Activated T-helper 1 cell treated with anti-CD3 and anti-CD28 coated beads, Interleukin-12 subunit alpha, Interleukin-12 subunit beta, Interleukin-2, Interleukin-4 antibody, amounts not matched to agents 30 ng/mL and 10 ng/mL and 1 ng/mL, durations not matched to agents 14 hours and 24 hours and 36 hours (primary cell): ENCODE measurements around the gene NUP210. TPM values are rescaled to one million over a fixed set of nuclear protein-coding genes. Genes with fewer than 3 reads are reported as not detected.

Source experiments
- DNase-seq: peaks from one replicate; pipeline ENCODE4 v3.0.0; 2021; ENCODE audit warnings: low spot score
- H3K27ac Mint-ChIP-seq: one replicate; pipeline ENCODE4 v1.8.0; 2021; ENCODE audit warnings: mild to moderate bottlenecking, mixed read lengths
- H3K27me3 Mint-ChIP-seq: one replicate; pipeline ENCODE4 v1.8.0; 2022; ENCODE audit warnings: mild to moderate bottlenecking, moderate library complexity, mixed read lengths; ENCODE audit not compliant: insufficient read depth
- H3K36me3 Mint-ChIP-seq: one replicate; pipeline ENCODE4 v1.8.0; 2021; ENCODE audit warnings: low read depth, mixed read lengths
- H3K4me1 Mint-ChIP-seq: one replicate; pipeline ENCODE4 v1.8.0; 2021; ENCODE audit warnings: low read depth, mixed read lengths
- H3K4me3 Mint-ChIP-seq: one replicate; pipeline ENCODE4 v1.8.0; 2021; ENCODE audit warnings: mild to moderate bottlenecking, moderate library complexity, mixed read lengths
- H3K9me3 Mint-ChIP-seq: one replicate; pipeline ENCODE4 v1.8.0; 2021; ENCODE audit warnings: mixed read lengths
- intact Hi-C: fragments of 100-400 bp; cut with micrococcal nuclease; formaldehyde crosslinking; loops from one replicate; pipeline ENCODE4 v1.15.1; 2024
- total RNA-seq: library from RNA; stranded (reverse); gene quantifications from 2 replicates; pipeline ENCODE4 v1.2.3, GENCODE V29; 2022

The NUP210 gene
- total RNA-seq, 1 donor from 2014 or later, result 152 TPM

GRCh38 chr3:13373975-13374586 lies 46.0 kb downstream of the NUP210 start:
- H3K27ac Mint-ChIP-seq, result no peak overlapping the region
- intact Hi-C loops, result no loop called here
- H3K36me3 Mint-ChIP-seq, result peaks cover 36% of the 10 kb centered on the region
- no peaks in the 10 kb centered on the region for H3K9me3 Mint-ChIP-seq
- no peak overlapping the region for H3K4me3 Mint-ChIP-seq
- H3K4me1 Mint-ChIP-seq, result peaks cover 9% of the 10 kb centered on the region
- no peak for DNase-seq
- H3K27me3 Mint-ChIP-seq, result no peaks in the 10 kb centered on the region

GRCh38 chr3:13372656-13373055 lies 47.5 kb downstream of the NUP210 start:
- Mint-ChIP-seq H3K9me3 (no peaks in the 10 kb centered on the region), H3K27ac (no peak overlapping the region), H3K4me3 (no peak overlapping the region), H3K4me1 (no peaks in the 10 kb centered on the region), H3K27me3 (no peaks in the 10 kb centered on the region), H3K36me3 (peaks cover 31% of the 10 kb centered on the region)
- no peak for DNase-seq
- intact Hi-C loops, result no loop called here

GRCh38 chr3:13372126-13372525 lies 48.0 kb downstream of the NUP210 start:
- H3K36me3 Mint-ChIP-seq, result peaks cover 31% of the 10 kb centered on the region
- no peaks in the 10 kb centered on the region for H3K9me3 Mint-ChIP-seq
- DNase-seq, result no peak
- no peaks in the 10 kb centered on the region for H3K4me1 Mint-ChIP-seq
- H3K27me3 Mint-ChIP-seq, result no peaks in the 10 kb centered on the region
- peak overlapping the region; percentile 27 for H3K27ac Mint-ChIP-seq
- no peak overlapping the region for H3K4me3 Mint-ChIP-seq
- intact Hi-C loops, result no loop called here

GRCh38 chr3:13371100-13372075 lies 48.7 kb downstream of the NUP210 start:
- no peaks in the 10 kb centered on the region for H3K9me3 Mint-ChIP-seq
- intact Hi-C loops, result no loop called here
- no peak for DNase-seq
- no peaks in the 10 kb centered on the region for H3K4me1 Mint-ChIP-seq
- H3K4me3 Mint-ChIP-seq, result no peak overlapping the region
- H3K36me3 Mint-ChIP-seq, result peaks cover 31% of the 10 kb centered on the region
- no peak overlapping the region for H3K27ac Mint-ChIP-seq
- no peaks in the 10 kb centered on the region for H3K27me3 Mint-ChIP-seq

GRCh38 chr3:13370609-13371008 lies 49.5 kb downstream of the NUP210 start:
- no peaks in the 10 kb centered on the region for H3K27me3 Mint-ChIP-seq
- peaks cover 35% of the 10 kb centered on the region for H3K36me3 Mint-ChIP-seq
- no peaks in the 10 kb centered on the region for H3K4me1 Mint-ChIP-seq

DNA sequence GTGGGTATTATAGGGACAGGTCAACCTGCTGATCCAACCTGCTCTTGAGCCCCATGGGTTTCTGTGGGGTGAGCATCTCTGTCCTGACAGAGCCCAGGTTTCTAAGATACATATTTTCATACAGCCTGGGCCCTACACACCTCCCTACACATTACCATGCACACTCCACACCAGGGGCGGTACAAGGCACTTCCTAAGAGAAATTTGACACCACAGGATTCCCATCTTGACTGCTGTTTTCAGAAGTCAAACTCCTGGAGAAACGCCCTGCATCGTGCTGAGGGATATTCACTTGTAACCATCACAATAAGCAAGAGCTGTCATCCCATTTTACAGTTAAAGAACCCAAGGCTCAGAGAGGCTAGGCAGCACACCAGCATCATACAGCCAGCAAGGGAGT lies 50.1 kb downstream of the NUP210 start:
- no peak for DNase-seq
- Mint-ChIP-seq H3K9me3 (no peaks in the 10 kb centered on the region), H3K27ac (no peak overlapping the region), H3K27me3 (no peaks in the 10 kb centered on the region), H3K4me3 (no peak overlapping the region), H3K36me3 (peaks cover 34% of the 10 kb centered on the region), H3K4me1 (no peaks in the 10 kb centered on the region)
- intact Hi-C loops, result no loop called here

More at GRCh38 chr3:13370609-13371008, 49.5 kb downstream of the NUP210 start:
- Mint-ChIP-seq H3K4me3 (no peak overlapping the region), H3K9me3 (no peaks in the 10 kb centered on the region), H3K27ac (peak overlapping the region; percentile 38)
- intact Hi-C loops, result no loop called here
- DNase-seq, result no peak

DNA sequence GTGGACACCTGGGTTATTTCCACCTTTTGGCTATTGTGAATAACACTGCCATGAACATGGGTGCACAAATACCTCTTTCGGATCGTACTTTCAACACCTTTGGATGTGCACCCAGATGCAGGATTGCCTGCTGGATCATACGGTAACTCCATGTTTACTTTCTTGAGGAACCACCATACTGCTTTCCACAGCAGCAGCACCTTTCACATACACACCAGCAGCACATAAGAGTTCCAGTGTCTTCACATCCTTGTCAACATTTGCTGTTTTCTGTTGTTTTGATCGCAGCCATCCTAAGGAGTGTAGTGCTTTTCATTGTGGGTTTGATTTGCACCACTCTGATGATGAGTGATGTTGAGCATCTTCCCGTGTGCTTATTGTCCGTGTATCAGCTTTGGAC lies 51.3 kb downstream of the NUP210 start:
- no peak for DNase-seq
- H3K9me3 Mint-ChIP-seq, result no peaks in the 10 kb centered on the region
- no peak overlapping the region for H3K27ac Mint-ChIP-seq
- H3K4me3 Mint-ChIP-seq, result no peak overlapping the region
- intact Hi-C loops, result no loop called here
- H3K4me1 Mint-ChIP-seq, result no peaks in the 10 kb centered on the region
- no peaks in the 10 kb centered on the region for H3K27me3 Mint-ChIP-seq
- peaks cover 35% of the 10 kb centered on the region for H3K36me3 Mint-ChIP-seq

DNA sequence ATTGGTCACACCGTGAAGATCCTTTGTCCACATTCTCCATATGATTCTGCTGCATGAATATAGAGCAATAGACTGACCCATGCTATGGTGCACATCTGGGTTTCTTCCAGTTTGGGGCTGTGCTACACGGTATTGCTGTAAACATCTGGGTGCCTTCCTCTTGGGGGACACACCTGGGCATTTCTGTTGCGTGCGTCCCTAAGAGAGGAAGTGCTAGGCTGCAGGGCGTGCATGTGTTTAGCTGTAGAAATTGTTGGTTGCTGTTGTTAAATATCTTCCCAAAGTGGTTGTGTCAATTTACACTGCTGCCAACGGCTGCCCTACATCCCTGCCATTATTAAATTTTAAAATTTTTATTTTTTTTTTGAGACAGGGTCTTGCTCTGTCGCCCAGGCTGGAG lies 52.4 kb downstream of the NUP210 start:
- no peak overlapping the region for H3K27ac Mint-ChIP-seq
- no peaks in the 10 kb centered on the region for H3K9me3 Mint-ChIP-seq

GRCh38 chr3:13365390-13366379 lies 54.4 kb downstream of the NUP210 start:
- Mint-ChIP-seq H3K27ac (no peak overlapping the region), H3K27me3 (no peaks in the 10 kb centered on the region), H3K4me3 (no peak overlapping the region), H3K4me1 (peaks cover 6% of the 10 kb centered on the region), H3K36me3 (peaks cover 39% of the 10 kb centered on the region), H3K9me3 (no peaks in the 10 kb centered on the region)
- intact Hi-C loops, result no loop called here
- no peak for DNase-seq

More for the DNA sequence above, 52.4 kb downstream of the NUP210 start:
- Mint-ChIP-seq H3K4me3 (no peak overlapping the region), H3K36me3 (peaks cover 42% of the 10 kb centered on the region), H3K4me1 (peaks cover 3% of the 10 kb centered on the region), H3K27me3 (no peaks in the 10 kb centered on the region)
- DNase-seq, result no peak
- intact Hi-C loops, result no loop called here

- Mint-ChIP-seq H3K27ac (no peak overlapping the region), H3K4me1 (peaks cover 6% of the 10 kb centered on the region), H3K9me3 (no peaks in the 10 kb centered on the region), H3K27me3 (no peaks in the 10 kb centered on the region), H3K4me3 (no peak overlapping the region), H3K36me3 (peaks cover 43% of the 10 kb centered on the region)
- no peak for DNase-seq
- intact Hi-C loops, result no loop called here
Observed at GRCh38 chr3:13364602-13365271, 55.4 kb downstream of the NUP210 start.

DNA sequence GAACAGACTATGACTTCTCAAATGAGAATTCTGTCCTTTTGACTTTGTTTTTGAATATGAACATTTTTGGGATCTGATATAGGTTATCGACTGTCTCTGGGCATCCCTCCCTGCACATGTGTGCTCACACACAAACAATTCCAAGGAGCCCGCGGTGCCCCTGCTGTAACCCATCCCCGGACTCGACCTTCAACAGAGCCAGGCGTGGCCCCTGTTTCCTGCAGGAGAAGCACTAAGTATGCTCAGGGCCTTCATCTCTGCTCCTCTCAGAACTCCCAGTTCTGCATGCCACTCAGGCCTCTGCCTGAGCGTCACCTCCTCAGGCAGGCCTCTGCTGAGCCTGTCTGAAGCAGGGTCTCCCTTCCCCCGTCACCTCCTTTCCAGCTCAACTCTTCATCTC lies 57.6 kb downstream of the NUP210 start:
- Mint-ChIP-seq H3K36me3 (peaks cover 48% of the 10 kb centered on the region), H3K9me3 (no peaks in the 10 kb centered on the region), H3K4me1 (peaks cover 6% of the 10 kb centered on the region), H3K27ac (peak overlapping the region; percentile 58), H3K27me3 (no peaks in the 10 kb centered on the region), H3K4me3 (no peak overlapping the region)
- intact Hi-C loops, result no loop called here
- no peak for DNase-seq

GRCh38 chr3:13359916-13360315 lies 60.2 kb downstream of the NUP210 start:
- no peak overlapping the region for H3K27ac Mint-ChIP-seq

More at GRCh38 chr3:13359916-13360315, 60.2 kb downstream of the NUP210 start:
- no peaks in the 10 kb centered on the region for H3K27me3 Mint-ChIP-seq
- no peak for DNase-seq
- H3K36me3 Mint-ChIP-seq, result peaks cover 55% of the 10 kb centered on the region
- peaks cover 6% of the 10 kb centered on the region for H3K4me1 Mint-ChIP-seq
- no peak overlapping the region for H3K4me3 Mint-ChIP-seq
- intact Hi-C loops, result no loop called here
- no peaks in the 10 kb centered on the region for H3K9me3 Mint-ChIP-seq
